ENCODE measurements around the gene AOC3. TPM values are rescaled to one million over a fixed set of nuclear protein-coding genes. Genes with fewer than 3 reads are reported as not detected.

AOC3 gene, protein sequence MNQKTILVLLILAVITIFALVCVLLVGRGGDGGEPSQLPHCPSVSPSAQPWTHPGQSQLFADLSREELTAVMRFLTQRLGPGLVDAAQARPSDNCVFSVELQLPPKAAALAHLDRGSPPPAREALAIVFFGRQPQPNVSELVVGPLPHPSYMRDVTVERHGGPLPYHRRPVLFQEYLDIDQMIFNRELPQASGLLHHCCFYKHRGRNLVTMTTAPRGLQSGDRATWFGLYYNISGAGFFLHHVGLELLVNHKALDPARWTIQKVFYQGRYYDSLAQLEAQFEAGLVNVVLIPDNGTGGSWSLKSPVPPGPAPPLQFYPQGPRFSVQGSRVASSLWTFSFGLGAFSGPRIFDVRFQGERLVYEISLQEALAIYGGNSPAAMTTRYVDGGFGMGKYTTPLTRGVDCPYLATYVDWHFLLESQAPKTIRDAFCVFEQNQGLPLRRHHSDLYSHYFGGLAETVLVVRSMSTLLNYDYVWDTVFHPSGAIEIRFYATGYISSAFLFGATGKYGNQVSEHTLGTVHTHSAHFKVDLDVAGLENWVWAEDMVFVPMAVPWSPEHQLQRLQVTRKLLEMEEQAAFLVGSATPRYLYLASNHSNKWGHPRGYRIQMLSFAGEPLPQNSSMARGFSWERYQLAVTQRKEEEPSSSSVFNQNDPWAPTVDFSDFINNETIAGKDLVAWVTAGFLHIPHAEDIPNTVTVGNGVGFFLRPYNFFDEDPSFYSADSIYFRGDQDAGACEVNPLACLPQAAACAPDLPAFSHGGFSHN
- total RNA-seq = 1 to 10 TPM; 1.2 to 2.1 (median 1.2) TPM
- 0.24 TPM for total RNA-seq (2013)
- total RNA-seq = 0 to 3.5 (median 0.99) reads per million in 29 experiments

DNA sequence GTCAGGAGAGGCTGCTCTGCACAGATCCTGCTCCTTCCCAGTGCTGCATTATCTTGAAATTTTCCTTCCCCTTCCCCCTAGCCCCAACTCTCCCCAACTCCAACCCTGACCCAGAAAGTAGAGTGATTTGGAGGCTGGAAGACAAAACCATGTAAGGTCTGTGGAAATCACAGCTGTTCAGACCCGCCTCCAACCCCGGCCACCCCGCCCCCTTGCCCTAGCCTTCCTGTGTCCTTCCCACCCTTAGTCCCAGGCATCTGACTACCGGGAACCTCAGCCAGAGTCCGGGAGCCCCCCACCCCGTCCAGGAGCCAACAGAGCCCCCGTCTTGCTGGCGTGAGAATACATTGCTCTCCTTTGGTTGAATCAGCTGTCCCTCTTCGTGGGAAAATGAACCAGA, at the start of gene AOC3:
TSS of gene AOC3 (plus strand) at position 246 of the 400 bp plus-strand sequence. CDS start at position 391, 145 bp downstream.
- Mint-ChIP-seq H3K9me3 (no peaks in the 10 kb centered on the region), H3K36me3 (no peaks in the 10 kb centered on the region), H3K4me1 (peaks cover 0 to 4% (median 4%) of the 10 kb centered on the region in 3 donors), H3K27me3 (peaks cover 0 to 7% of the 10 kb centered on the region in 2 donors), H3K4me3 (no peak within 1 kb of the TSS), H3K27ac (no peak within 1 kb of the TSS)
- no peaks in the 10 kb centered on the region for H3K36me3 ChIP-seq (ENCODE audit: control insufficient read depth in 2 of 2, extremely low read depth in 1 of 2, insufficient read depth in 1 of 2, low read length in 1 of 2)
- ChIA-PET CTCF (no interaction called here), POLR2A (no interaction called here)
- H3K27ac ChIP-seq (ENCODE audit: low read length) = no peak within 1 kb of the TSS
- H3K4me1 ChIP-seq (ENCODE audit: control insufficient read depth in 1 of 2, extremely low read depth in 1 of 2, insufficient read depth in 2 of 2, low read length in 2 of 2) = no peaks in the 10 kb centered on the region
- H3K9me3 ChIP-seq = no peaks in the 10 kb centered on the region
- 57% methylated on average over 6 of the region's 9 CpGs for WGBS (ENCODE audit: insufficient coverage)
- no peak within 1 kb of the TSS for H3K4me3 ChIP-seq (ENCODE audit: control insufficient read depth in 1 of 2, extremely low read depth in 1 of 2, low read length in 1 of 2)
- DNase-seq = no peak
- peaks cover 0 to 20% of the 10 kb centered on the region in 2 experiments for H3K27me3 ChIP-seq (replicated peaks in 1 of 2; ENCODE audit: control insufficient read depth in 2 of 2, extremely low read depth in 1 of 2, insufficient read depth in 2 of 2, low read length in 1 of 2)
- ATAC-seq (replicated peaks in 1 of 4) = no peak

DNA sequence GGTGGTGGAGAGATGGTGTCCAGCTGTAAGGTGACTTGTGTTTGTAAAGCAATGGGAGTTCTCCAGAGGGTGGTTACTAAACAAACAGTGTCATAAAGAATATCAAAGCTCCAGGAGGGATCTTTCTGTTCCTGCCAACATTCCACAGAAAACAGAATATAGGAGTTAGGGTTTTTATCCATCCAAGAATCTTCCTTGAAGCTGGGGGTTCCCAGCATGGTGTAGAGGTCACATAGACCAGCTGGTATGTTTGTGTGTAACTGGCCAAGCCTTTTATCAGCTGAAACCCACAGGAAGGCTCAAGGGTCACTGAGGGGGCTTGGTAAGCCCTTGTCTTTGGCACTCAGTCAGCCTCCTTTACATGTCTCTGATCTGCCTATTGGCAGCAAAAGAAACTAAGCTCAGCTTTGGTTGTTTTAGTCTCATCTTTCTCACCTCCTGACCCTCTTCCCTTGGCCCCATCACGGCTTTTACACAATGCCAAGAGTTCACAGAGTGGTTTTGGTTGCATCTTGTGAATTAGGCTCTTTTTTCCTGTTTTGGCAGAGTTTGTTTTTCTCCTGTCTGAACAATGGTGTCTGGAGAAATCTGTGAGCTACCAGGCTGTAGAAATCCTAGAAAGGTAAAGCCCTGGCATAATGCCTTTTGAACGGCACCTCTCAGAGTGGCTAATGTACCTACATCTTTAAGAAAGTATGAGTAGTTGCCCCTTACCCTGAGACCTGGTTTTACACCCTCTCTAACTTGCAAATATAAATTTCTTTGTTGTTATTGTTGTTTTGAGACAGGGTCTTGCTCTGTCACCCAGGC, 47.7 kb upstream of the AOC3 start:
- ChIA-PET CTCF (interaction anchor here in 1 of 2 donors (0.6 kb wide), 1 partner anchor 18 kb away, joined by 3 read pairs; no protein-coding TSS in a partner anchor), POLR2A (interaction anchor here in 1 of 2 donors (0.5 kb wide), 1 partner anchor 77 kb away, joined by 7 read pairs; no protein-coding TSS in a partner anchor)
- ATAC-seq (replicated peaks in 1 of 4) = no peak
- no peaks in the 10 kb centered on the region for H3K9me3 ChIP-seq
- H3K9me3 Mint-ChIP-seq = no peaks in the 10 kb centered on the region
- no CpG with 5 or more reads among the region's 2 CpGs for WGBS (ENCODE audit: insufficient coverage)
- H3K27me3 ChIP-seq (replicated peaks in 1 of 2; ENCODE audit: control insufficient read depth in 2 of 2, extremely low read depth in 1 of 2, insufficient read depth in 2 of 2, low read length in 1 of 2) = no peaks in the 10 kb centered on the region
- H3K27me3 Mint-ChIP-seq = peaks cover 0 to 2% of the 10 kb centered on the region in 2 donors
- H3K4me1 Mint-ChIP-seq = peaks cover 7 to 9% (median 8%) of the 10 kb centered on the region in 3 donors
- peaks cover 0 to 8% of the 10 kb centered on the region in 2 experiments for H3K4me1 ChIP-seq (ENCODE audit: control insufficient read depth in 1 of 2, extremely low read depth in 1 of 2, insufficient read depth in 2 of 2, low read length in 2 of 2)
- H3K27ac ChIP-seq (ENCODE audit: low read length) = no peak overlapping the region
- no peak overlapping the region for H3K27ac Mint-ChIP-seq
- no peak overlapping the region for H3K4me3 Mint-ChIP-seq
- H3K4me3 ChIP-seq (ENCODE audit: control insufficient read depth in 1 of 2, extremely low read depth in 1 of 2, low read length in 1 of 2) = no peak overlapping the region
- no peaks in the 10 kb centered on the region for H3K36me3 ChIP-seq (ENCODE audit: control insufficient read depth in 2 of 2, extremely low read depth in 1 of 2, insufficient read depth in 1 of 2, low read length in 1 of 2)
- no peaks in the 10 kb centered on the region for H3K36me3 Mint-ChIP-seq
- DNase-seq = no peak

DNA sequence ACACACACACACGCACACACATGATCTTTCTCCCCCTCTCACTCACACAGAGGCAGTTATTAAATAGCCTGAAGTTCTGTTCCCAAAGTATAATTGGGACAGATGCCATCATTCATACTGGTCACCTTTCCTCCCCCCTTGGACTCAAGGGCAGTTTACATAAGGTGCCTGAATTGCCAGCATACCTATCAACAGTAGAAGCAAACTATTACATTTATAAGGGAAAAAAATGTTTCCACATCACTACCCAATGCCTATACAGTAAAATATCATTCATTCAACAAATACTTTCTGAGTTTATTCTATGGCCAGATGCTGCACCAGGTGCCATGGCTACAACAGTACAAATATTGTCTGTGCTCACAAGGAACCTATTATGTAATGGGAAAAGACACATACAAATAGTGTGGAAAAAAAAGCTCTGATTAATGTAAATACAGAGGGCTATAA, 46.1 kb upstream of the AOC3 start:
- ATAC-seq (replicated peaks in 1 of 4) (no peak), DNase-seq (no peak)
- H3K4me1 Mint-ChIP-seq = peaks cover 0 to 2% (median 0%) of the 10 kb centered on the region in 3 donors
- Histone ChIP-seq H3K27ac (ENCODE audit: low read length) (no peak overlapping the region), H3K4me1 (ENCODE audit: control insufficient read depth in 1 of 2, extremely low read depth in 1 of 2, insufficient read depth in 2 of 2, low read length in 2 of 2) (no peaks in the 10 kb centered on the region), H3K4me3 (ENCODE audit: control insufficient read depth in 1 of 2, extremely low read depth in 1 of 2, low read length in 1 of 2) (no peak overlapping the region), H3K36me3 (ENCODE audit: control insufficient read depth in 2 of 2, extremely low read depth in 1 of 2, insufficient read depth in 1 of 2, low read length in 1 of 2) (peaks cover 3 to 10% of the 10 kb centered on the region in 2 donors), H3K27me3 (replicated peaks in 1 of 2; ENCODE audit: control insufficient read depth in 2 of 2, extremely low read depth in 1 of 2, insufficient read depth in 2 of 2, low read length in 1 of 2) (no peaks in the 10 kb centered on the region), H3K9me3 (no peaks in the 10 kb centered on the region)
- no peak overlapping the region for H3K4me3 Mint-ChIP-seq
- H3K9me3 Mint-ChIP-seq = no peaks in the 10 kb centered on the region
- peaks cover 6% of the 10 kb centered on the region for H3K36me3 Mint-ChIP-seq
- CTCF ChIA-PET = no interaction called here
- no peak overlapping the region for H3K27ac Mint-ChIP-seq
- 100% methylated on average over 1 of the region's 1 CpG for WGBS (ENCODE audit: insufficient coverage)
- no peaks in the 10 kb centered on the region for H3K27me3 Mint-ChIP-seq
- POLR2A ChIA-PET = no interaction called here

DNA sequence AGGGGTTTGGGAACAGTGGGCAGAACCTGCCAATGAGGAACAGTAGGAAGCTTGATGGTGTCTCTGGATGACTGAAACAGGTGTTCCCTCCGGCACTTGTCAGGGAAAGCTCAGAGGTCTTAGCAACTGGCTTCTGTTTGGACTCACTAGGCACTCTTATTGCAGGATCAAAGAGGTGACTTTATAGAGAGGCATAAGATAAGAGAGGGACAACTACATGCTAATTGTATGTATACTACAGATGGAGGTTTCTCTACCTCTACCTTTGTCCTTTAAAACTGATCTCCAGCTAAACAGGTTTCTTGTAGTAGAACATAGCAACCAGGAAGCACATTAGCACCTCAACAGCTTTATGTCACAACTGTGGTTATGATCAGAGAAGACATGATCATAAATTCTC, 44.8 kb upstream of the AOC3 start:
- POLR2A ChIA-PET = no interaction called here

DNA sequence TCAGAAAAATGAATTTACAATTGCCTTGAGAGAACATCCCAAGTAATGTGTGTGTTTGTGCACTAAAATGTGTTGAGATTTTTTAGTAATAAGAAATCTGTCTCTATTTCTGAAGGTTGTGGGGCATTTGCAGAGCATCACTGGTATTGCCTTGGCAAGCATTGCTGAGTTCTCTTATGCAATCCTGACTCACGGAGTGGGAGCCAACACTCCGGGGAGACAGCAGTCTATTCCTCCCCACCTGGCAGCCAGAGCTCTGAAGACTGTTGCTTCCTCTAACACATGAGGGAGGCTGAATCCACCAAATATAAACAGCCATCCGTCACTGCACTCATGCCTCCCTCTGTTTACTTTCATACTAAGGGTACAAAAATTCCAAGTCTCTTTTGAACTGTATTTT, 41.7 kb upstream of the AOC3 start:
- POLR2A ChIA-PET = no interaction called here

More for the DNA sequence above, 44.8 kb upstream of the AOC3 start:
- no peak for ATAC-seq (replicated peaks in 1 of 4)
- Mint-ChIP-seq H3K4me3 (no peak overlapping the region), H3K36me3 (peaks cover 14% of the 10 kb centered on the region), H3K4me1 (no peaks in the 10 kb centered on the region), H3K9me3 (no peaks in the 10 kb centered on the region), H3K27me3 (no peaks in the 10 kb centered on the region), H3K27ac (no peak overlapping the region)
- no peaks in the 10 kb centered on the region for H3K4me1 ChIP-seq (ENCODE audit: control insufficient read depth in 1 of 2, extremely low read depth in 1 of 2, insufficient read depth in 2 of 2, low read length in 2 of 2)
- CTCF ChIA-PET = no interaction called here
- H3K27ac ChIP-seq (ENCODE audit: low read length) = no peak overlapping the region
- no peaks in the 10 kb centered on the region for H3K27me3 ChIP-seq (replicated peaks in 1 of 2; ENCODE audit: control insufficient read depth in 2 of 2, extremely low read depth in 1 of 2, insufficient read depth in 2 of 2, low read length in 1 of 2)
- no peak overlapping the region for H3K4me3 ChIP-seq (ENCODE audit: control insufficient read depth in 1 of 2, extremely low read depth in 1 of 2, low read length in 1 of 2)
- DNase-seq = no peak
- no peaks in the 10 kb centered on the region for H3K9me3 ChIP-seq
- peaks cover 3 to 20% of the 10 kb centered on the region in 2 donors for H3K36me3 ChIP-seq (ENCODE audit: control insufficient read depth in 2 of 2, extremely low read depth in 1 of 2, insufficient read depth in 1 of 2, low read length in 1 of 2)
- WGBS (ENCODE audit: insufficient coverage) = 100% methylated on average over 1 of the region's 1 CpG

More for the DNA sequence above, 41.7 kb upstream of the AOC3 start:
- H3K27me3 ChIP-seq (replicated peaks in 1 of 2; ENCODE audit: control insufficient read depth in 2 of 2, extremely low read depth in 1 of 2, insufficient read depth in 2 of 2, low read length in 1 of 2) = no peaks in the 10 kb centered on the region
- WGBS (ENCODE audit: insufficient coverage) = no CpG with 5 or more reads among the region's 3 CpGs
- Mint-ChIP-seq H3K4me1 (no peaks in the 10 kb centered on the region), H3K27me3 (no peaks in the 10 kb centered on the region), H3K36me3 (peaks cover 29% of the 10 kb centered on the region), H3K27ac (no peak overlapping the region), H3K9me3 (no peaks in the 10 kb centered on the region), H3K4me3 (no peak overlapping the region)
- no peak for DNase-seq
- peaks cover 10 to 35% of the 10 kb centered on the region in 2 donors for H3K36me3 ChIP-seq (ENCODE audit: control insufficient read depth in 2 of 2, extremely low read depth in 1 of 2, insufficient read depth in 1 of 2, low read length in 1 of 2)
- H3K9me3 ChIP-seq = no peaks in the 10 kb centered on the region
- no peak for ATAC-seq (replicated peaks in 1 of 4)
- CTCF ChIA-PET = no interaction called here
- H3K4me1 ChIP-seq (ENCODE audit: control insufficient read depth in 1 of 2, extremely low read depth in 1 of 2, insufficient read depth in 2 of 2, low read length in 2 of 2) = no peaks in the 10 kb centered on the region
- H3K4me3 ChIP-seq (ENCODE audit: control insufficient read depth in 1 of 2, extremely low read depth in 1 of 2, low read length in 1 of 2) = no peak overlapping the region
- no peak overlapping the region for H3K27ac ChIP-seq (ENCODE audit: low read length)

Measured in T-cell (primary cell).